HepG2 (cell line): ENCODE measurements around the gene TICAM2. TPM values are rescaled to one million over a fixed set of nuclear protein-coding genes. Genes with fewer than 3 reads are reported as not detected.

Experiments
- ATAC-seq: fragments of 200-7000 bp; cut with Tn5 transposase; 3 replicates; pipeline ENCODE4 v1.9.1; 2020; ENCODE audit warnings: mild to moderate bottlenecking, moderate library complexity
- BruUV-seq: library from RNA; stranded (reverse); fragments of 400-500 nt; replicated peaks from 2 replicates; lab custom pipeline; 2021; lab: Mats Ljungman, UMichigan
- CTCF ChIA-PET: fragments of 300-600 bp; formaldehyde crosslinking; extraction: SDS; loops from one replicate; lab custom pipeline; 2021; ENCODE audit warnings: low total read pairs, inconsistent platforms, low intra/inter-chr PET ratio; lab: Yijun Ruan, JAX
- POLR2A ChIA-PET: fragments of 350-600 bp; sonication (Branson Sonifier 250); formaldehyde crosslinking; loops from one replicate; lab custom pipeline; 2020; ENCODE audit warnings: antibody characterized with exemption, inconsistent platforms; lab: Yijun Ruan, JAX
- DNase-seq: peaks from one replicate; pipeline ENCODE4 v3.0.0-alpha.2; 2015; ENCODE audit warnings: low spot score
- FAIRE-seq: peaks from 3 replicates; lab custom pipeline; 2011; peaks lifted over from hg19 to GRCh38; lab: Jason Lieb, UNC
- H2AFZ ChIP-seq: one replicate; pipeline ENCODE4 v1.6.1; 2011; ENCODE audit warnings: low read length, inconsistent platforms
- H3K27ac ChIP-seq: fragments of 300-600 bp; 3 replicates; pipeline ENCODE4 v1.8.0; 2011; ENCODE audit warnings: mixed run types, mild to moderate bottlenecking, mixed read lengths, low read length, inconsistent platforms; ENCODE audit not compliant: insufficient read depth; ENCODE audit errors: extremely low read length
- H3K27me3 ChIP-seq, 2 experiments: fragments of 200-600 bp in 1 of 2; 2 replicates in 1 of 2; 3 replicates in 1 of 2; pipeline versions ENCODE4 v1.6.0 to v1.8.0; 2011; ENCODE audit warnings: low read length in 2 of 2, mild to moderate bottlenecking in 2 of 2, moderate library complexity in 2 of 2, inconsistent platforms in 1 of 2; ENCODE audit not compliant: insufficient read depth in 2 of 2, control insufficient read depth in 1 of 2
- H3K36me3 ChIP-seq, 2 experiments: fragments of 200-600 bp in 1 of 2; replicated peaks in 1 of 2; 2 replicates in 1 of 2; 3 replicates in 1 of 2; pipeline versions ENCODE4 v1.5.1 to v1.8.0; 2011; ENCODE audit warnings: low read length in 2 of 2, inconsistent platforms in 1 of 2; ENCODE audit not compliant: insufficient read depth in 2 of 2, control insufficient read depth in 1 of 2
- H3K4me1 ChIP-seq: 2 replicates; pipeline ENCODE4 v1.5.1; 2012; ENCODE audit warnings: low read length, inconsistent platforms; ENCODE audit not compliant: insufficient read depth
- H3K4me2 ChIP-seq: 2 replicates; pipeline ENCODE4 v1.6.0; 2011; ENCODE audit warnings: low read depth, low read length, inconsistent platforms
- H3K4me3 ChIP-seq, 3 experiments: fragments of 200-600 bp in 1 of 3; sonication (generic), shearing (Covaris generic) in 1 of 3; replicated peaks in 1 of 3; 2 replicates each; pipeline ENCODE4 v1.5.1; 2011 to 2016; ENCODE audit warnings: low read length in 3 of 3, inconsistent platforms in 2 of 3, low read depth in 2 of 3, mild to moderate bottlenecking in 2 of 3, control low read depth in 1 of 3, mixed read lengths in 1 of 3; ENCODE audit not compliant: insufficient read depth in 1 of 3
- H3K79me2 ChIP-seq: one replicate; pipeline ENCODE4 v1.6.1; 2011; ENCODE audit warnings: low read length, inconsistent platforms; ENCODE audit not compliant: insufficient read depth
- H3K9ac ChIP-seq: 2 replicates; pipeline ENCODE4 v1.6.0; 2011; ENCODE audit warnings: mild to moderate bottlenecking, low read depth, low read length, inconsistent platforms; ENCODE audit not compliant: insufficient read depth
- H3K9me3 ChIP-seq: 2 replicates; pipeline ENCODE4 v1.5.1; 2012; ENCODE audit warnings: mild to moderate bottlenecking, low read length
- H4K20me1 ChIP-seq: 2 replicates; pipeline ENCODE4 v1.6.0; 2011; ENCODE audit warnings: inconsistent platforms, mild to moderate bottlenecking, low read length, moderate library complexity; ENCODE audit not compliant: insufficient read depth
- CENPX ChIP-seq: sonication (generic); formaldehyde crosslinking; IDR thresholded peaks from 2 replicates; pipeline ENCODE4 v1.9.0; 2021; ENCODE audit warnings: mild to moderate bottlenecking, missing genetic modification reagents, moderate library complexity
- FOXA1 ChIP-seq, 2 experiments: fragments of 450-650 bp in 1 of 2; sonication (generic) in 1 of 2; formaldehyde crosslinking in 1 of 2; IDR thresholded peaks; 2 replicates each; pipeline versions ENCODE4 v1.4.0 to v1.6.1; 2016 to 2020; ENCODE audit warnings: missing genetic modification reagents in 1 of 2
- FOXM1 ChIP-seq: sonication (generic); formaldehyde crosslinking; IDR thresholded peaks from 2 replicates; pipeline ENCODE4 v1.5.0; 2020; ENCODE audit warnings: missing genetic modification reagents
- PRPF4 ChIP-seq: fragments of 200-400 bp; formaldehyde crosslinking; IDR thresholded peaks from 2 replicates; pipeline ENCODE4 v1.6.1; 2016; ENCODE audit warnings: low read length, low read depth; ENCODE audit not compliant: poor library complexity, severe bottlenecking
- ZNF775 ChIP-seq: sonication (generic); formaldehyde crosslinking; IDR thresholded peaks from 2 replicates; pipeline ENCODE4 v1.4.0; 2020; ENCODE audit warnings: missing genetic modification reagents, mild to moderate bottlenecking, moderate library complexity, borderline replicate concordance
- WGBS: methylation state at CpG from one replicate; pipeline ENCODE4 v1.1.6; 2017; ENCODE audit warnings: low lambda C conversion rate; 5-methylcytosine and 5-hydroxymethylcytosine counted together
- in situ Hi-C: cut with HindIII; loops from 2 replicates; pipeline ENCODE4 v1.10.0; 2017; ENCODE audit warnings: low pct_unique_long_range_greater_than_20kb; ENCODE audit not compliant: extremely low pct_ligation_motif_present
- intact Hi-C: fragments of 100-400 bp; cut with micrococcal nuclease; formaldehyde crosslinking; loops from one replicate; pipeline ENCODE4 v1.10.0; 2022; ENCODE audit not compliant: unreplicated experiment
- polyA plus RNA-seq, 8 experiments: library from polyadenylated mRNA; depleted of rRNA in 3 of 8; stranded (reverse) in 7 of 8; unstranded in 1 of 8; fragments of >200 nt; fragmentation: Illumina TruSeq in 4 of 8; extraction: Trizol in 4 of 8; gene quantifications; 2 replicates each; pipeline versions ENCODE4 v1.2.1 to v1.2.3, GENCODE V29; 2011 to 2016; ENCODE audit warnings: low read depth in 4 of 8, missing spikeins in 1 of 8, mixed read lengths in 1 of 8; ENCODE audit not compliant: insufficient read depth in 1 of 8
- total RNA-seq, 5 experiments: library from RNA; depleted of rRNA; stranded (reverse); fragments of >200 nt; fragmentation: Illumina TruSeq; extraction: Trizol; gene quantifications; 2 replicates each; pipeline ENCODE4 v1.2.3, GENCODE V29; 2016; ENCODE audit warnings: low read depth in 1 of 5
- TF ChIP-seq, protein P1 (sequence below): sonication (generic); formaldehyde crosslinking; IDR thresholded peaks from one replicate; pipeline ENCODE4 v1.5.1; 2020; ENCODE audit warnings: mild to moderate bottlenecking, missing genetic modification reagents; ENCODE audit errors: not compliant biosample characterization

Gene TICAM2
- total and polyA plus RNA-seq, 2 of the 13 experiments (the other 11 are each of a cell fraction or from before 2014, with no cell fraction given): 0.04 TPM; not detected in 1

DNA sequence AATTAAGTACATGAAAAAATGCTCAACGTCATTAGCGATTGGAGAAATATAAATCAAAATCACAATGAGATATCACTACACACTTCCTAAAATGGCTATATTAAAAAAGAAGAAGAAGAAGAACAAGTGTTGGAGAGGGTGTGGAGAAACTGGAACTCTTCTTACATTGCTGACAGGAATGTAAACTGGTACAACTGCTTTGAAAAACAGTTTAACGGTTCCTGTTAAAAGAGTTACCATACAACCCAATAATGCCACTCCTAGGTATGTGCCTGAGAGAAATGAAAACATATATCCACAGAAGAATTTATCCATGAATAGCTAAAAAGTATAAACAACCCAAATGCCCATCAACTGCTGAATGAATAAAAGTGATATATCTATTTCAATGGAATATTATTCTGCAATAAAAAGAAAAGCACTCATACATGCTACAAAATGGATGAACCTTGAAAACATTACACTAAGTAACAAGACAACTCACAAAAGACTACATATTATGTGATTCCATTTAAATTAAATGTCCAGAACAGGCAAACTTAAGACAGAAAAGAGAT is 66.7 kb downstream of the TICAM2 start:
- Histone ChIP-seq H3K9me3 (no peaks in the 10 kb centered on the region), H3K36me3 (peaks cover 3 to 37% of the 10 kb centered on the region in 2 experiments; a peak in 4 of 5 replicates), H3K4me1 (peaks cover 65% of the 10 kb centered on the region), H3K4me3 (no peak overlapping the region), H3K4me2 (no peak overlapping the region; the same call in 1 of the 2 replicates), H4K20me1 (peaks cover 86% of the 10 kb centered on the region), H3K79me2 (peaks cover 100% of the 10 kb centered on the region), H3K9ac (no peak overlapping the region)
- CTCF ChIA-PET: no interaction called here
- ATAC-seq: no peak
- POLR2A ChIA-PET: no interaction called here
- 87% methylated on average over 3 of the region's 3 CpGs for WGBS
- no peak for FAIRE-seq
- intact Hi-C loops: no loop called here
- BruUV-seq: no TSS peak
- TF ChIP-seq CENPX (CRISPR knock-in tag) (no peak), FOXM1 (no peak), FOXA1 (IDR thresholded peaks at IDR 0.05) (no peak), FOXA1 (CRISPR knock-in tag; IDR thresholded peaks at IDR 0.05) (no peak), PRPF4 (no peak), ZNF775 (CRISPR knock-in tag) (no peak)
- TF ChIP-seq, protein P1, sequence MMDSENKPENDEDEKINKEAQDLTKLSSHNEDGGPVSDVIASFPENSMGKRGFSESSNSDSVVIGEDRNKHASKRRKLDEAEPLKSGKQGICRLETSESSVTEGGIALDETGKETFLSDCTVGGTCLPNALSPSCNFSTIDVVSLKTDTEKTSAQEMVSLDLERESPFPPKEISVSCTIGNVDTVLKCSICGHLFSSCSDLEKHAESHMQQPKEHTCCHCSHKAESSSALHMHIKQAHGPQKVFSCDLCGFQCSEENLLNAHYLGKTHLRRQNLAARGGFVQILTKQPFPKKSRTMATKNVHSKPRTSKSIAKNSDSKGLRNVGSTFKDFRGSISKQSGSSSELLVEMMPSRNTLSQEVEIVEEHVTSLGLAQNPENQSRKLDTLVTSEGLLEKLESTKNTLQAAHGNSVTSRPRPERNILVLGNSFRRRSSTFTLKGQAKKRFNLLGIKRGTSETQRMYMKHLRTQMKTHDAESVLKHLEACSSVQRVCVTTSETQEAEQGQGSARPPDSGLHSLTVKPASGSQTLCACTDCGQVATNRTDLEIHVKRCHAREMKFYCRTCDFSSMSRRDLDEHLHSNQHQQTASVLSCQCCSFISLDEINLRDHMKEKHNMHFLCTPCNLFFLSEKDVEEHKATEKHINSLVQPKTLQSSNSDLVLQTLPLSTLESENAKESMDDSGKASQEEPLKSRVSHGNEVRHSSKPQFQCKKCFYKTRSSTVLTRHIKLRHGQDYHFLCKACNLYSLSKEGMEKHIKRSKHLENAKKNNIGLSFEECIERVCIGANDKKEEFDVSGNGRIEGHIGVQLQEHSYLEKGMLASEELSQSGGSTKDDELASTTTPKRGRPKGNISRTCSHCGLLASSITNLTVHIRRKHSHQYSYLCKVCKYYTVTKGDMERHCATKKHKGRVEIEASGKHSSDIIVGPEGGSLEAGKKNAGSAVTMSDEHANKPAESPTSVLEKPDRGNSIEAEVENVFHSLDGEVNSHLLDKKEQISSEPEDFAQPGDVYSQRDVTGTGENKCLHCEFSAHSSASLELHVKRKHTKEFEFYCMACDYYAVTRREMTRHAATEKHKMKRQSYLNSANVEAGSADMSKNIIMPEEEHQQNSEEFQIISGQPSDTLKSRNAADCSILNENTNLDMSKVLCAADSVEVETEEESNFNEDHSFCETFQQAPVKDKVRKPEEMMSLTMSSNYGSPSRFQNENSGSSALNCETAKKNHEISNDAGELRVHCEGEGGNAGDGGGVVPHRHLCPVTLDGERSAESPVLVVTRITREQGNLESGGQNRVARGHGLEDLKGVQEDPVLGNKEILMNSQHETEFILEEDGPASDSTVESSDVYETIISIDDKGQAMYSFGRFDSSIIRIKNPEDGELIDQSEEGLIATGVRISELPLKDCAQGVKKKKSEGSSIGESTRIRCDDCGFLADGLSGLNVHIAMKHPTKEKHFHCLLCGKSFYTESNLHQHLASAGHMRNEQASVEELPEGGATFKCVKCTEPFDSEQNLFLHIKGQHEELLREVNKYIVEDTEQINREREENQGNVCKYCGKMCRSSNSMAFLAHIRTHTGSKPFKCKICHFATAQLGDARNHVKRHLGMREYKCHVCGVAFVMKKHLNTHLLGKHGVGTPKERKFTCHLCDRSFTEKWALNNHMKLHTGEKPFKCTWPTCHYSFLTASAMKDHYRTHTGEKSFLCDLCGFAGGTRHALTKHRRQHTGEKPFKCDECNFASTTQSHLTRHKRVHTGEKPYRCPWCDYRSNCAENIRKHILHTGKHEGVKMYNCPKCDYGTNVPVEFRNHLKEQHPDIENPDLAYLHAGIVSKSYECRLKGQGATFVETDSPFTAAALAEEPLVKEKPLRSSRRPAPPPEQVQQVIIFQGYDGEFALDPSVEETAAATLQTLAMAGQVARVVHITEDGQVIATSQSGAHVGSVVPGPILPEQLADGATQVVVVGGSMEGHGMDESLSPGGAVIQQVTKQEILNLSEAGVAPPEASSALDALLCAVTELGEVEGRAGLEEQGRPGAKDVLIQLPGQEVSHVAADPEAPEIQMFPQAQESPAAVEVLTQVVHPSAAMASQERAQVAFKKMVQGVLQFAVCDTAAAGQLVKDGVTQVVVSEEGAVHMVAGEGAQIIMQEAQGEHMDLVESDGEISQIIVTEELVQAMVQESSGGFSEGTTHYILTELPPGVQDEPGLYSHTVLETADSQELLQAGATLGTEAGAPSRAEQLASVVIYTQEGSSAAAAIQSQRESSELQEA (CRISPR knock-in tag): no peak
- TF ChIP-seq, all 625 proteins: peak for 0
- DNase-seq: no peak
- H2AFZ ChIP-seq: no peak overlapping the region
- no peak overlapping the region for H3K27ac ChIP-seq
- in situ Hi-C loops: no loop called here
- H3K27me3 ChIP-seq: no peaks in the 10 kb centered on the region
